Mucosa of descending colon (tissue), 3 donors: ENCODE data around the gene HES2. TPM values are rescaled to one million over a fixed set of nuclear protein-coding genes. Genes with fewer than 3 reads are reported as not detected.
A peak's percentile ranks its signal among the peaks of the same experiment; 100 is the strongest.
"Not testable (repeated sequence)": the region's sequence is repeated elsewhere in the genome, so short reads cannot be mapped to it uniquely, and the experiment has no call there.

ENCODE experiments used
- ATAC-seq: fragments of 200-7000 bp; cut with Tn5 transposase; one replicate; pipeline ENCODE4 v1.9.1; 2020; ENCODE audit warnings: mild to moderate bottlenecking, moderate library complexity
- DNase-seq, 3 donors: peaks; one replicate each; pipeline ENCODE4 v3.0.0-alpha.2; 2020
- H3K36me3 ChIP-seq: fragments of 200-600 bp; one replicate; pipeline ENCODE4 v1.8.0; 2021; ENCODE audit warnings: low read depth, mild to moderate bottlenecking
- H3K4me1 ChIP-seq: fragments of 200-600 bp; one replicate; pipeline ENCODE4 v1.8.0; 2021; ENCODE audit warnings: low read depth, mild to moderate bottlenecking
- H3K4me3 ChIP-seq: fragments of 200-600 bp; one replicate; pipeline ENCODE4 v1.8.0; 2021; ENCODE audit warnings: mild to moderate bottlenecking
- H3K9me3 ChIP-seq: fragments of 200-600 bp; one replicate; pipeline ENCODE4 v1.8.0; 2021; ENCODE audit warnings: mild to moderate bottlenecking
- CTCF ChIP-seq: fragments of 200-600 bp; IDR thresholded peaks from one replicate; pipeline ENCODE4 v1.8.0; 2022; ENCODE audit warnings: antibody characterized with exemption, mild to moderate bottlenecking
- intact Hi-C, 2 donors: fragments of 100-400 bp; cut with DNase I in 1 of 2; cut with micrococcal nuclease in 1 of 2; formaldehyde crosslinking; loops; one replicate each; pipeline versions ENCODE4 v1.11.0 to v1.11.1; 2022; cut with DNase I, micrococcal nuclease
- microRNA-seq: library from miRNA; unstranded; fragments of <30 nt; microRNA quantifications from one replicate; pipeline ENCODE4, GENCODE V29; 2019
- total RNA-seq, 3 donors: library from RNA; stranded (reverse); fragmentation: NEBNext Ultra II Directional in 2 of 3; extraction: Animal tissue kit (Norgen Biotek cat#: 25700) in 2 of 3; gene quantifications; one replicate each; pipeline versions ENCODE4 v1.2.1 to v1.2.4, GENCODE V29; 2021 to 2023
- donor health status: DM: no; HTN: no; CAD: no; lungs with moderate emphysema.
- donor health status: DM: no; HTN: no; CAD: no.
- donor health status: DM: no; HTN: yes; CAD: no.

HES2 gene
- total RNA-seq, 3 donors from 2014 or later, result 8.6 to 23.0 (median 22.4) TPM

- intact Hi-C loops, result no loop called here
- Histone ChIP-seq H3K36me3 (no peaks in the 10 kb centered on the region), H3K4me3 (no peak overlapping the region), H3K9me3 (no peaks in the 10 kb centered on the region), H3K4me1 (peaks cover 26% of the 10 kb centered on the region)
- TF ChIP-seq CTCF, result no peak
- DNase-seq, result peak in 2 of 3 donors; percentile 14 to 27
- ATAC-seq, result no peak
Measured at GRCh38 chr1:6365047-6365446, 54.7 kb downstream of the HES2 start.

- peaks cover 43% of the 10 kb centered on the region for H3K4me1 ChIP-seq
- intact Hi-C loops, H3K9me3 ChIP-seq, H3K36me3 ChIP-seq, ATAC-seq, H3K4me3 ChIP-seq: not testable (repeated sequence)
- peak; percentile 69 for TF ChIP-seq CTCF
- peak; percentile 76 to 86 (median 78) for DNase-seq
Measured at GRCh38 chr1:6363085-6363884, 56.4 kb downstream of the HES2 start.

Small RNA genes within 50 kb of the gene (microRNA-seq; reads per million reads assigned to microRNA genes)
- not detected for gene MIR4252

Other genes starting within 250 kb of the HES2 start
- 1 to 10 TPM in 1 of 3 donors, under 1 TPM in 2; 0.17 to 2.1 (median 0.22) TPM for gene CHD5, start 239.6 kb downstream of the HES2 start, total RNA-seq
- gene RPL22, start 220.3 kb downstream of the HES2 start, total RNA-seq, result 100 to 1,000 TPM; 349 to 387 (median 350) TPM
- 10 to 100 TPM; 35.4 to 63.9 (median 35.9) TPM for gene RNF207, start 213.8 kb downstream of the HES2 start, total RNA-seq
- gene ICMT, start 184.0 kb downstream of the HES2 start, total RNA-seq, result 10 to 100 TPM; 50.4 to 72.3 (median 55.8) TPM
- not detected for gene HES3, start 175.7 kb downstream of the HES2 start, total RNA-seq
- 10 to 100 TPM; 20.2 to 28.3 (median 20.4) TPM for gene GPR153, start 158.8 kb downstream of the HES2 start, total RNA-seq
- gene ACOT7, start 26.2 kb downstream of the HES2 start, total RNA-seq, result 10 to 100 TPM; 37.9 to 60.1 (median 42.7) TPM
- gene ESPN, start 4.9 kb upstream of the HES2 start, total RNA-seq, result 100 to 1,000 TPM in 2 of 3 donors, 10 to 100 TPM in 1; 65.7 to 137 (median 124) TPM
- gene TNFRSF25, start 46.3 kb upstream of the HES2 start, total RNA-seq, result 10 to 100 TPM; 18.3 to 45.1 (median 35.3) TPM
- gene PLEKHG5, start 71.7 kb upstream of the HES2 start, total RNA-seq, result 10 to 100 TPM; 20.1 to 32.9 (median 20.2) TPM
- gene NOL9, start 134.6 kb upstream of the HES2 start, total RNA-seq, result 10 to 100 TPM; 20.0 to 28.3 (median 21.1) TPM
- under 1 TPM in 2 of 3 donors, not detected in 1; 0.13 to 0.14 TPM for gene TAS1R1, start 135.4 kb upstream of the HES2 start, total RNA-seq
- gene ZBTB48, start 160.1 kb upstream of the HES2 start, total RNA-seq, result 10 to 100 TPM; 36.8 to 53.9 (median 42.3) TPM
- 10 to 100 TPM in 2 of 3 donors, 1 to 10 TPM in 1; 8.7 to 68.2 (median 10.7) TPM for gene KLHL21, start 182.9 kb upstream of the HES2 start, total RNA-seq
- gene PHF13, start 193.8 kb upstream of the HES2 start, total RNA-seq, result 10 to 100 TPM in 1 of 3 donors, 1 to 10 TPM in 2; 6.6 to 21.5 (median 8.9) TPM
- 10 to 100 TPM in 2 of 3 donors, 1 to 10 TPM in 1; 8.5 to 19.4 (median 13.7) TPM for gene THAP3, start 204.9 kb upstream of the HES2 start, total RNA-seq